ENCODE measurements around the gene CCDC80. TPM values are rescaled to one million over a fixed set of nuclear protein-coding genes. Genes with fewer than 3 reads are reported as not detected.

CCDC80 gene
- total and polyA plus RNA-seq, 11 donors: 10.4 to 538 (median 87.2) TPM

GRCh38 chr3:112607863-112608262 is 33.1 kb downstream of the CCDC80 start:
- intact Hi-C loops (cut with DNase I): no loop called here
- Histone ChIP-seq H3K36me3 (peaks cover 0 to 90% (median 0%) of the 10 kb centered on the region in 9 donors), H3K4me3 (no peak overlapping the region), H3K4me1 (peaks cover 0 to 29% (median 8%) of the 10 kb centered on the region in 12 donors), H3K27me3 (no peaks in the 10 kb centered on the region), H3K9me3 (no peaks in the 10 kb centered on the region), H3K27ac (no peak overlapping the region)
- ATAC-seq (no peak), DNase-seq (no peak)
- no peak for TF ChIP-seq POLR2A (IDR thresholded peaks at IDR 0.05)
- TF ChIP-seq CTCF (IDR thresholded peaks at IDR 0.05): no peak

GRCh38 chr3:112606098-112606497 is 34.8 kb downstream of the CCDC80 start:
- no peak for ATAC-seq
- no peak for DNase-seq
- 86 to 91% (median 89%) methylated on average over 2 of the region's 2 CpGs for whole genome bisulfite sequencing, 4 donors
- Histone ChIP-seq H3K9me3 (no peaks in the 10 kb centered on the region), H3K27me3 (no peaks in the 10 kb centered on the region), H3K27ac (no peak overlapping the region), H3K36me3 (peaks cover 0 to 91% (median 0%) of the 10 kb centered on the region in 9 donors), H3K4me3 (no peak overlapping the region), H3K4me1 (peaks cover 0 to 17% (median 0%) of the 10 kb centered on the region in 12 donors)
- intact Hi-C loops (cut with DNase I): no loop called here
- TF ChIP-seq POLR2A (IDR thresholded peaks at IDR 0.05): no peak
- TF ChIP-seq CTCF (IDR thresholded peaks at IDR 0.05): no peak

- Histone ChIP-seq H3K36me3 (peaks cover 0 to 94% (median 0%) of the 10 kb centered on the region in 9 donors), H3K27me3 (no peaks in the 10 kb centered on the region), H3K4me1 (peaks cover 0 to 17% (median 0%) of the 10 kb centered on the region in 12 donors), H3K4me3 (no peak overlapping the region), H3K27ac (no peak overlapping the region), H3K9me3 (no peaks in the 10 kb centered on the region)
- DNase-seq: no peak
- intact Hi-C loops (cut with DNase I): no loop called here
- ATAC-seq: peak in 2 of 4 donors; percentile 59 to 82
- TF ChIP-seq POLR2A (IDR thresholded peaks at IDR 0.05) (no peak), CTCF (IDR thresholded peaks at IDR 0.05) (no peak)
- WGBS, 4 donors: 60 to 79% (median 65%) methylated on average over 9 of the region's 9 CpGs
These were observed 35.7 kb downstream of the CCDC80 start for GRCh38 chr3:112605285-112605684.

GRCh38 chr3:112604536-112604935 is 36.4 kb downstream of the CCDC80 start:
- H3K27ac ChIP-seq: peak overlapping the region in 1 of 12 donors; percentile 16
- no peak overlapping the region for H3K4me3 ChIP-seq
- TF ChIP-seq CTCF (IDR thresholded peaks at IDR 0.05): no peak
- TF ChIP-seq POLR2A (IDR thresholded peaks at IDR 0.05): no peak
- no peaks in the 10 kb centered on the region for H3K27me3 ChIP-seq
- 14 to 20% (median 16%) methylated on average over 4 of the region's 4 CpGs for WGBS, 4 donors
- H3K9me3 ChIP-seq: no peaks in the 10 kb centered on the region
- DNase-seq: no peak
- H3K4me1 ChIP-seq: peaks cover 0 to 17% (median 0%) of the 10 kb centered on the region in 12 donors
- ATAC-seq: peak in 1 of 4 donors; percentile 53
- intact Hi-C loops (cut with DNase I): no loop called here
- peaks cover 0 to 95% (median 0%) of the 10 kb centered on the region in 9 donors for H3K36me3 ChIP-seq

Measured in heart left ventricle (tissue), 16 donors.